K562 (cell line): ENCODE results near the gene ANGEL2. TPM values are rescaled to one million over a fixed set of nuclear protein-coding genes. Genes with fewer than 3 reads are reported as not detected.

Experiments used
- AFF1 ChIP-seq, 2 experiments: fragments of 450-650 bp; IDR thresholded peaks; 2 replicates each; pipeline ENCODE4 v1.6.1; 2018; ENCODE audit warnings: mild to moderate bottlenecking in 2 of 2, low read depth in 1 of 2; ENCODE audit not compliant: partially characterized antibody in 2 of 2
- BMI1 ChIP-seq: fragments of 150-350 bp; IDR thresholded peaks from 2 replicates; pipeline ENCODE4 v1.6.1; 2014; ENCODE audit warnings: low read length
- EGR1 ChIP-seq: fragments of 450-650 bp; conservative IDR thresholded peaks from 2 replicates; pipeline ENCODE4 v1.6.1; 2017; ENCODE audit warnings: mild to moderate bottlenecking
- FOXK2 ChIP-seq, 2 experiments: fragments of 450-650 bp; IDR thresholded peaks in 1 of 2; conservative IDR thresholded peaks in 1 of 2; 2 replicates each; pipeline ENCODE4 v1.6.1; 2016; ENCODE audit warnings: low read depth in 2 of 2, mild to moderate bottlenecking in 1 of 2
- GATA2 ChIP-seq: sonication (generic); formaldehyde crosslinking; IDR thresholded peaks from 2 replicates; pipeline ENCODE4 v1.4.0; 2020; ENCODE audit warnings: mild to moderate bottlenecking, missing genetic modification reagents
- KDM5B ChIP-seq: fragments of 200-600 bp; sonication (generic); IDR thresholded peaks from 2 replicates; pipeline ENCODE4 v1.6.1; 2012; ENCODE audit warnings: low read depth, mild to moderate bottlenecking, moderate library complexity, low read length, control low read depth, inconsistent platforms; ENCODE audit not compliant: insufficient replicate concordance
- MTA1 ChIP-seq: fragments of 450-650 bp; IDR thresholded peaks from 2 replicates; pipeline ENCODE4 v1.6.1; 2017; ENCODE audit warnings: borderline replicate concordance
- NELFE ChIP-seq: IDR thresholded peaks from 2 replicates; pipeline ENCODE4 v1.6.1; 2011; ENCODE audit warnings: mild to moderate bottlenecking; ENCODE audit not compliant: insufficient read depth, insufficient read length
- RBM15 ChIP-seq: fragments of 200-400 bp; formaldehyde crosslinking; IDR thresholded peaks from 2 replicates; pipeline ENCODE4 v1.6.1; 2018; ENCODE audit warnings: mild to moderate bottlenecking, low read length, moderate library complexity; ENCODE audit not compliant: insufficient read depth
- RBM25 ChIP-seq: fragments of 200-400 bp; formaldehyde crosslinking; IDR thresholded peaks from 2 replicates; pipeline ENCODE4 v1.6.1; 2018; ENCODE audit warnings: low read length, low read depth, moderate library complexity; ENCODE audit not compliant: severe bottlenecking
- SMARCA5 ChIP-seq: fragments of 450-650 bp; IDR thresholded peaks from 2 replicates; pipeline ENCODE4 v1.6.1; 2016
- SREBF1 ChIP-seq: fragments of 150-350 bp; IDR thresholded peaks from 2 replicates; pipeline ENCODE4 v1.6.1; 2014; ENCODE audit warnings: antibody characterized with exemption, low read depth, low read length, borderline replicate concordance
- SRSF1 ChIP-seq: fragments of 200-400 bp; formaldehyde crosslinking; IDR thresholded peaks from 2 replicates; pipeline ENCODE4 v1.6.1; 2017; ENCODE audit warnings: mild to moderate bottlenecking, low read depth, low read length, moderate library complexity
- TCF7L2 ChIP-seq: fragments of 150-350 bp; IDR thresholded peaks from 2 replicates; pipeline ENCODE4 v1.6.1; 2016; ENCODE audit warnings: low read depth, mild to moderate bottlenecking, low read length, moderate library complexity
- UBTF ChIP-seq, 2 experiments: IDR thresholded peaks; 2 replicates each; pipeline ENCODE4 v1.6.1; 2012; ENCODE audit warnings: improper control_type of control experiment in 2 of 2, low read depth in 2 of 2, low read length in 2 of 2, borderline replicate concordance in 1 of 2
- ZEB2 ChIP-seq: fragments of 450-650 bp; IDR thresholded peaks from 2 replicates; pipeline ENCODE4 v1.6.1; 2016
- ZNF263 ChIP-seq: sonication (generic); formaldehyde crosslinking; IDR thresholded peaks from 2 replicates; pipeline ENCODE4 v1.8.0; 2022; ENCODE audit warnings: mild to moderate bottlenecking, missing genetic modification reagents, borderline replicate concordance
- ZNF311 ChIP-seq: fragments of 250-450 bp; sonication (Bioruptor Pico); IDR thresholded peaks from 2 replicates; pipeline ENCODE4 v1.4.0; 2020; ENCODE audit warnings: mild to moderate bottlenecking, moderate library complexity
- ZNF384 ChIP-seq: IDR thresholded peaks from 2 replicates; pipeline ENCODE4 v1.6.1; 2012; ENCODE audit warnings: low read depth, low read length, improper control_type of control experiment
- ZNF395 ChIP-seq: fragments of 200-800 bp; sonication (Bioruptor generic); IDR thresholded peaks from 2 replicates; pipeline ENCODE4 v1.6.1; 2017; ENCODE audit warnings: missing genetic modification characterization, missing compliant biosample characterization
- ZNF57 ChIP-seq: fragments of 450-650 bp; formaldehyde crosslinking; IDR thresholded peaks from 2 replicates; pipeline ENCODE4 v1.4.0; 2020; ENCODE audit warnings: mild to moderate bottlenecking, moderate library complexity
- ZNF75A ChIP-seq: fragments of 450-650 bp; formaldehyde crosslinking; IDR thresholded peaks from 2 replicates; pipeline ENCODE4 v1.4.0; 2020; ENCODE audit warnings: mild to moderate bottlenecking
- polyA plus RNA-seq, 8 experiments: library from polyadenylated mRNA; depleted of rRNA in 4 of 8; stranded (reverse) in 5 of 8; unstranded in 3 of 8; fragments of >200 nt; fragmentation: Nextera tagmentation in 2 of 8; fragmentation: Illumina TruSeq in 1 of 8; extraction: Ambion mirVana in 2 of 8; extraction: Trizol in 1 of 8; gene quantifications; 2 replicates each; pipeline versions ENCODE4 v1.2.1 to v1.2.3, GENCODE V29; 2011 to 2014; ENCODE audit warnings: inconsistent platforms in 1 of 8, missing spikeins in 1 of 8
- total RNA-seq, 7 experiments: library from RNA; depleted of rRNA in 6 of 7; stranded (reverse); fragments of >200 nt in 6 of 7; fragmentation: Illumina TruSeq in 2 of 7; extraction: Trizol in 2 of 7; gene quantifications; 2 replicates each; pipeline versions ENCODE4 v1.2.1 to v1.2.3, GENCODE V29; 2011 to 2021; ENCODE audit warnings: low replicate concordance in 1 of 7
- TF ChIP-seq, protein P1 (sequence below): fragments of 250-450 bp; sonication (Bioruptor Pico); IDR thresholded peaks from 2 replicates; pipeline ENCODE4 v1.9.0; 2021; ENCODE audit warnings: mild to moderate bottlenecking

The ANGEL2 gene
- total and polyA plus RNA-seq, 9 of the 15 experiments (the other 6 are each of a cell fraction or from before 2014, with no cell fraction given) = 6.8 to 34.6 (median 26.2) TPM

- TF ChIP-seq RBM15 (no peak), FOXK2 (conservative IDR thresholded peaks at IDR 0.05 in 1 of 2, IDR thresholded peaks at IDR 0.05 in 1 of 2; ENCODE audit: low read depth in 2 of 2) (no peak), SREBF1 (no peak), SRSF1 (no peak), ZNF57 (CRISPR knock-in tag) (no peak), ZEB2 (no peak; the same call in 1 of the 2 replicates), KDM5B (no peak), EGR1 (no peak), RBM25 (no peak), ZNF384 (0 out of 2 replicates have a peak, but pooled peaks have one; percentile 2), SMARCA5 (0 out of 2 replicates have a peak, but pooled peaks have one; percentile 8), ZNF311 (CRISPR knock-in tag) (peak; percentile 75; the same call in 1 of the 2 replicates), MTA1 (0 out of 2 replicates have a peak, but pooled peaks have one; percentile 1), ZNF263 (CRISPR knock-in tag) (no peak), UBTF (IDR thresholded peaks at IDR 0.05; ENCODE audit: borderline replicate concordance in 1 of 2, low read depth in 2 of 2, low read length in 2 of 2) (no peak), GATA2 (CRISPR knock-in tag) (no peak), ZNF75A (CRISPR knock-in tag) (no peak), AFF1 (IDR thresholded peaks at IDR 0.05; ENCODE audit: low read depth in 1 of 2, partially characterized antibody in 2 of 2) (no peak), BMI1 (no peak), NELFE (no peak), TCF7L2 (no peak), ZNF395 (CRISPR knock-in tag) (no peak)
- TF ChIP-seq, protein P1, sequence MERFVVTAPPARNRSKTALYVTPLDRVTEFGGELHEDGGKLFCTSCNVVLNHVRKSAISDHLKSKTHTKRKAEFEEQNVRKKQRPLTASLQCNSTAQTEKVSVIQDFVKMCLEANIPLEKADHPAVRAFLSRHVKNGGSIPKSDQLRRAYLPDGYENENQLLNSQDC = no peak
Measured at GRCh38 chr1:213051881-213052202, 36.2 kb upstream of the ANGEL2 start (continued).
